NCI-H1105 treated with DMSO at 0.1 percent for 48 hours (cell line): Measurements from ENCODE around the gene FKBP8.
A peak's percentile ranks its signal among the peaks of the same experiment; 100 is the strongest.

ENCODE experiments used
- DNase-seq: peaks from one replicate; lab custom pipeline; 2025; lab: John Stamatoyannopoulos, UW

The FKBP8 gene

GRCh38 chr19:18483119-18483890 lies 60.1 kb downstream of the FKBP8 start:
- peak; percentile 92 for DNase-seq
